ENCODE results near the gene TTL. TPM values are rescaled to one million over a fixed set of nuclear protein-coding genes. Genes with fewer than 3 reads are reported as not detected.

The TTL gene
- total RNA-seq, 2 donors from 2014 or later: 7.8 to 18.1 TPM

DNA sequence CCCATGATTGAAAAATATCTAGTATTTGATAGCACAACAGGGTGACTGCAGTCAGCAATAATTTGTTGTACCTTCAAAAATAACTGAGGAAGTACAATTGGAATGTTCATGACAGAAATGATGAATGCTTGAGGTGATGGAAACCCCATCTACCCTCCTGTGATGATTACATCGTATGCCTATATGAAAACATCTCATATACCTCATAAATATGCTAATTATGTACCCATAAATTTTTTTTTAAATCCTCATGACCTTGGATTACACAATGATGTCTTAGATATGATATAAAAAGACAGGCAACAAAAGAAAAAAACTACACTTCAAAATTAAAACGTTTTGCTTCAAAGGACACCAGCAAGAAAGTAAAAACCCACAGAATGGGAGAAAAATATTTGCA lies 59.0 kb downstream of the TTL start:
- Histone ChIP-seq H3K4me1 (peaks cover 20% of the 10 kb centered on the region), H3K9me3 (no peaks in the 10 kb centered on the region), H3K27me3 (no peaks in the 10 kb centered on the region), H3K4me3 (no peak overlapping the region), H3K27ac (peak overlapping the region in 1 of 4 donors; percentile 89), H3K36me3 (replicated peaks in 1 of 2; ENCODE audit: insufficient read depth in 1 of 2, low read depth in 2 of 2) (no peaks in the 10 kb centered on the region)
- DNase-seq (no peak), ATAC-seq (no peak)
- TF ChIP-seq, protein P1, sequence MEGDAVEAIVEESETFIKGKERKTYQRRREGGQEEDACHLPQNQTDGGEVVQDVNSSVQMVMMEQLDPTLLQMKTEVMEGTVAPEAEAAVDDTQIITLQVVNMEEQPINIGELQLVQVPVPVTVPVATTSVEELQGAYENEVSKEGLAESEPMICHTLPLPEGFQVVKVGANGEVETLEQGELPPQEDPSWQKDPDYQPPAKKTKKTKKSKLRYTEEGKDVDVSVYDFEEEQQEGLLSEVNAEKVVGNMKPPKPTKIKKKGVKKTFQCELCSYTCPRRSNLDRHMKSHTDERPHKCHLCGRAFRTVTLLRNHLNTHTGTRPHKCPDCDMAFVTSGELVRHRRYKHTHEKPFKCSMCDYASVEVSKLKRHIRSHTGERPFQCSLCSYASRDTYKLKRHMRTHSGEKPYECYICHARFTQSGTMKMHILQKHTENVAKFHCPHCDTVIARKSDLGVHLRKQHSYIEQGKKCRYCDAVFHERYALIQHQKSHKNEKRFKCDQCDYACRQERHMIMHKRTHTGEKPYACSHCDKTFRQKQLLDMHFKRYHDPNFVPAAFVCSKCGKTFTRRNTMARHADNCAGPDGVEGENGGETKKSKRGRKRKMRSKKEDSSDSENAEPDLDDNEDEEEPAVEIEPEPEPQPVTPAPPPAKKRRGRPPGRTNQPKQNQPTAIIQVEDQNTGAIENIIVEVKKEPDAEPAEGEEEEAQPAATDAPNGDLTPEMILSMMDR (IDR thresholded peaks at IDR 0.05): no peak
- TF ChIP-seq POLR2A (IDR thresholded peaks at IDR 0.05): no peak
- intact Hi-C loops (cut with DNase I): no loop called here
- 42 to 53% methylated on average over 2 of the region's 2 CpGs for WGBS, 2 donors

DNA sequence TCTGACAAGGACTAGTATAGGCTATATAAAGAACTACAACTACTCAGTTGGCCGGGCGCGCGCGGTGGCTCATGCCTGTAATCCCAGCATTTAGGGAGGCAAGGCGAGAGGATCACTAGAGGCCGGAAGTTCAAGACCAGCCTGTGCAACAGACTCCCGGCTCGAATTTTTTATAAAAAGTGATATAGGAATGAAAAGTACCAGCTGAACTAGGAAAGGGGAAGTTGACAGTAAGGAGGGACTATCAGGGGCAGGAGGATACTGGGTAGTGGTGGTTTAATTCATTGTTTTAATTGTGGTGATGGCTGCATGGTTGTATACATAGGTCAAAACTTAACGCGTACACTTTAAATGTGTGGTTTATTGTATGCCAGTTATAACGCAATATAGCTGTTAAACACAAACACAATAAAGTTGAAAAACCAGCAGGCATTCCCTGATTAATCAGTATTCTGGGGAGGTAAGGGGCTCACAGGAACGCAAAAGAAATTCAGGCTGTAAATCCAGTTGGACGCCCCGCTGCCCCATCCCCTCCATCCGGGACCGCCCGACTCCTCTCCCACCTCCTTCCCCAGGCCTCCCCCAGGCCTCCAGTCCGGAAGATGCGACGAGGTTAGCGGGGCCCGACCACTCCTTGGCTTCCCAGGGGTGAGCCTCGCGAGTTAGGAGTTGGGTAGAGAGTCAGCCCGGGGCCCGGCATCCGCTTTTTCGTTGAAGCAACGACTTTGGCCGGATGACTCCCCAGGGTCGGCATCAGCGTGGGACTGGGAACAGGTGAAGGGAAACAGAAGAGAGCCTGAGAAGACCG lies 59.6 kb downstream of the TTL start:
- WGBS, 2 donors: 16 to 23% methylated on average over 29 to 34 of the region's 34 CpGs
- Histone ChIP-seq H3K4me1 (peaks cover 20% of the 10 kb centered on the region), H3K36me3 (replicated peaks in 1 of 2; ENCODE audit: insufficient read depth in 1 of 2, low read depth in 2 of 2) (no peaks in the 10 kb centered on the region), H3K27ac (peak overlapping the region; percentile 57 to 93 (median 87)), H3K4me3 (peak overlapping the region; percentile 84 to 88), H3K27me3 (no peaks in the 10 kb centered on the region), H3K9me3 (no peaks in the 10 kb centered on the region)
- peak in 2 of 3 donors; percentile 68 to 72 for TF ChIP-seq POLR2A (IDR thresholded peaks at IDR 0.05)
- TF ChIP-seq, protein P1 (IDR thresholded peaks at IDR 0.05): no peak
- intact Hi-C loops (cut with DNase I): no loop called here
- ATAC-seq (peak; percentile 70), DNase-seq (peak in 2 of 4 donors; percentile 56 to 57)

DNA sequence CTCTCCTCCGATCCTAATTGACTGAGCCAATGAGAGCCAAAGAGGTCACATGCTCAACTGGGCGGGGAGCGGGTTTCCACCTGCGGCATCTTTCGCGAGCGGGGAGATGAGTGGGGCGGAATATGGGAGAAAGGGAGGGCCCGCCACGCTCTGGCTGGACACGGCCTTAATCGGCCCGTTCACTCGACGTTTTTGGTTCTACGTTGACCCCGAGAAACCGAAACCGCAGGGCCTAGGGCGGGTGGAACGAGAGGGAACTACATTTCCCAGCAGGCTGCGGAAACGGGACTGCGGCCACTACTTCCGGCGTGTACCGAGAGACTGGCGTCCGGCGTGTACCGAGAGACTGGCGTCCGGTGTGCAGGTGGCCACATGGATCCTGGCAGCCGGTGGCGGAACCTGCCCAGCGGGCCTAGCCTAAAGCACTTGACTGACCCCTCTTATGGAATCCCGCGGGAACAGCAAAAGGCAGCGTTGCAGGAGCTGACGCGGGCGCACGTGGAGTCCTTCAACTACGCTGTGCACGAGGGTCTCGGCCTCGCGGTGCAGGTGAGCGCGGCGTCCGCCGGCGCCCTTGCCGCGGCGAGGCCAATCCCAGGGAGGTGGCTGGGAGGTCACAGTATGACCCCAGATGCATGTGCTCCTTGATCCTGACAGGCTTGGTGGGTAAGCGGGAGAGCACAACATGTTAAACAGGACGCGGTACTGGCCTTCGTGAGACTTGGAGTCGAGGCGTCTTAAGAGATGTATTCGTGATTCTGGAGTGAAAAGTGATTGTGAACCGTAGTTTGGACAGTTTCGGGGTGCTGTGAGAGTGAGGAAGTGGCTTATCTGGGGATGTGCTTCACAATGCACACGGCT lies 60.4 kb downstream of the TTL start, which contains the start of gene POLR1B:
Gene POLR1B, plus strand, starts transcription at position 343 of the 861 bp plus-strand sequence. Its CDS starts 30 bp downstream, at position 373.
- peak; percentile 86 to 93 (median 90) for DNase-seq
- 0 to 1% methylated on average over 33 to 67 of the region's 67 CpGs for WGBS, 2 donors
- Histone ChIP-seq H3K27ac (peak within 1 kb of the TSS; percentile 57 to 93 (median 87)), H3K9me3 (no peaks in the 10 kb centered on the region), H3K27me3 (no peaks in the 10 kb centered on the region), H3K4me3 (peak within 1 kb of the TSS; percentile 84 to 88), H3K36me3 (replicated peaks in 1 of 2; ENCODE audit: insufficient read depth in 1 of 2, low read depth in 2 of 2) (peaks cover 0 to under 1% of the 10 kb centered on the region in 2 donors), H3K4me1 (peaks cover 28% of the 10 kb centered on the region)
- intact Hi-C loops (cut with DNase I): no loop called here
- peak; percentile 96 for ATAC-seq
- TF ChIP-seq, protein P1 (IDR thresholded peaks at IDR 0.05): peak in 1 of 7 experiments; percentile 38
- TF ChIP-seq POLR2A (IDR thresholded peaks at IDR 0.05): peak in 2 of 3 donors; percentile 58 to 59

DNA sequence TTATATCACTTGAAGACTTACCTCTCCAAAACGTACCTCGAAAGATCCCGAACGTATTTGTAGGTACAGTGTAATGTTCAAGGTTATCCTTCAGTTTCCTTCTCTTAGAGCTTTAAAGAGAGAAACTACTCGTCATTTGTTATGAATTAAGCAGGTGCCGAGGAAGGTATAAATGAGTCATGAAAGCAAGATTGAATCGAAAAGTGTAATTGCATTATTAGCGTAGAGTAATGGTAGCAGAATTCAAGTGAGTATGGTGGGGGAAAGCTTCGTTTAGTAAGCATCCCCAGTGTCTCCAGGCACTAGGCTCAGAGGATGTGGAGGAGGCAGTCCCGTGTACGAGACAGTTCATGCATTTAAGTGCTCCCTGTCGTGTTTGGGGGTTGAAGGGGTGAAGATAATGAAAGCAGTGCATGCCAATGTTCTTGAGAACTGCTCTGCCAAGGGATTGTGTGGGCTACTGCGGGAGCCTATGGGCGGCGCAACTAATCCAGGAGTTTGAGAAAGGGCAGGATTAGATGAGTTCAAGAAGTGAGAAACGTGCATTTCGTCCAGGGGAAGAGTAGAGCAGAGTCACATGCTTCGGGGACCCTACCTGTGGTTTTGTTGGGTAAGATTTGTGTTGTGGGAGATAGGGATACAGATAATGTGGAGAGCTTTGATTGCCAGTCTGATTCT lies 61.2 kb downstream of the TTL start:
- DNase-seq (no peak), ATAC-seq (no peak)
- WGBS, 2 donors: 2 to 4% methylated on average over 18 of the region's 18 CpGs
- peak overlapping the region; percentile 84 to 88 for H3K4me3 ChIP-seq
- no peaks in the 10 kb centered on the region for H3K27me3 ChIP-seq
- peaks cover 32% of the 10 kb centered on the region for H3K4me1 ChIP-seq
- TF ChIP-seq, protein P1 (IDR thresholded peaks at IDR 0.05): no peak
- no peak for TF ChIP-seq POLR2A (IDR thresholded peaks at IDR 0.05)
- H3K27ac ChIP-seq: peak overlapping the region; percentile 57 to 93 (median 87)
- intact Hi-C loops (cut with DNase I): no loop called here
- no peaks in the 10 kb centered on the region for H3K9me3 ChIP-seq
- peaks cover 0 to 8% of the 10 kb centered on the region in 2 donors for H3K36me3 ChIP-seq (replicated peaks in 1 of 2; ENCODE audit: insufficient read depth in 1 of 2, low read depth in 2 of 2)
